Large intestine (tissue), 3 donors: ENCODE measurements around the gene CEP57. TPM values are rescaled to one million over a fixed set of nuclear protein-coding genes. Genes with fewer than 3 reads are reported as not detected.

Source experiments
- DNase-seq, 2 donors: peaks; one replicate each; pipeline versions ENCODE4 v3.0.0 to v3.0.0-alpha.2; 2013
- H3K27ac ChIP-seq: one replicate; pipeline ENCODE4 v1.5.1; 2013; ENCODE audit warnings: low read length
- H3K27me3 ChIP-seq: 2 replicates; pipeline ENCODE4 v1.6.1; 2013; ENCODE audit warnings: low read length; ENCODE audit not compliant: control insufficient read depth, insufficient read depth
- H3K36me3 ChIP-seq: 2 replicates; pipeline ENCODE4 v1.6.1; 2013; ENCODE audit warnings: low read length; ENCODE audit not compliant: control insufficient read depth, insufficient read depth
- H3K4me1 ChIP-seq: one replicate; pipeline ENCODE4 v1.6.1; 2013; ENCODE audit warnings: low read length; ENCODE audit not compliant: control insufficient read depth, insufficient read depth
- H3K4me3 ChIP-seq: one replicate; pipeline ENCODE4 v1.5.1; 2013; ENCODE audit warnings: low read length
- H3K9me3 ChIP-seq: one replicate; pipeline ENCODE4 v1.6.1; 2013; ENCODE audit warnings: mild to moderate bottlenecking, low read depth, low read length, moderate library complexity; ENCODE audit not compliant: control insufficient read depth
- WGBS: methylation state at CpG from one replicate; pipeline ENCODE4 v1.1.5; 2013; ENCODE audit warnings: low lambda C conversion rate; ENCODE audit not compliant: insufficient coverage; 5-methylcytosine and 5-hydroxymethylcytosine counted together
- polyA plus RNA-seq: library from polyadenylated mRNA; unstranded; fragments of 120-200 nt; gene quantifications from one replicate; pipeline ENCODE4 v1.2.1, GENCODE V29; 2013

CEP57 gene
- polyA plus RNA-seq, 1 donor: 80.0 TPM

DNA sequence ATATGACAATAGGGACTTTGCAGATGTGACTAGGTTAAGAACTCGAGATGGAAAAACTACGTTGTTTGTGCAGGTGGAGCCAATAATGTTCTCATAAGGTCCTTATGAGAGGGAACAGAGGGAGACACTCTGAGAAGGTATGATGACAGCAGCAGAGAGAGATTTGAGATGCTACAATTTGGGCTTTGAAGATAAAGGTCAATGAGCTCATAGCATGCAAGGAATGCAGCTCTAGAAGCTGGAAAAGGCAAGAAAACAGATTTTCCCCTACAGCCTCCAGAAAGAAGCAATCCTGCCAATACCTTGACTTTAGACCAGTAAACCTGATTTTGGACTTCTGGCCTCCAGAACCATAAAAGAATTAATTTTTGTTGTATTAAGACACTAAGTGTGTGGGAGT is 21.8 kb upstream of the CEP57 start:
- H3K27me3 ChIP-seq: no peaks in the 10 kb centered on the region
- H3K27ac ChIP-seq: no peak overlapping the region
- no peak for DNase-seq
- no peaks in the 10 kb centered on the region for H3K4me1 ChIP-seq
- H3K36me3 ChIP-seq: peaks cover 6% of the 10 kb centered on the region
- no peaks in the 10 kb centered on the region for H3K9me3 ChIP-seq
- H3K4me3 ChIP-seq: no peak overlapping the region
- WGBS: 100% methylated on average over 1 of the region's 2 CpGs

GRCh38 chr11:95776859-95777258 is 13.4 kb upstream of the CEP57 start:
- Histone ChIP-seq H3K27ac (no peak overlapping the region), H3K4me3 (no peak overlapping the region), H3K4me1 (no peaks in the 10 kb centered on the region), H3K9me3 (no peaks in the 10 kb centered on the region), H3K27me3 (no peaks in the 10 kb centered on the region), H3K36me3 (peaks cover 34% of the 10 kb centered on the region)
- no peak for DNase-seq

DNA sequence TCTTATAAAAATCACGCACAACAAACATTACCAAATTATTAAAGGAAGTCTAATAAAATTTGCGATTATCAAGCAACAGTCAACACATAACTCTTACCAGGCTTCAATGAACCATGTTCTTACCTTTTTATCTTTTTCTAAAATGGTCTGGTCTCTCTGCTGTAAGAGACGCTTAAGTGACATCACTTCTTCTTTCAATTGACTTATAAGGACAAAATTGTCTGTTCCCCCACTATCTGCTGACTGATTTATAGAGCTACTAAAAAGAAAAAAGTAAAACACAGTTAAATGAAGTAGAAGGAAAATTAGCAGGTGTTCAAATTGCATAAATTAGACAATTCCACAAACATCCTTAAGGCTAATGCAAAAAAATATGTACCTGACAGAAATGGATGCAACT is 11.6 kb upstream of the CEP57 start:
- Histone ChIP-seq H3K27ac (no peak overlapping the region), H3K9me3 (no peaks in the 10 kb centered on the region), H3K4me3 (no peak overlapping the region), H3K27me3 (no peaks in the 10 kb centered on the region), H3K4me1 (no peaks in the 10 kb centered on the region), H3K36me3 (peaks cover 42% of the 10 kb centered on the region)
- DNase-seq: no peak
- WGBS: 100% methylated on average over 3 of the region's 3 CpGs

DNA sequence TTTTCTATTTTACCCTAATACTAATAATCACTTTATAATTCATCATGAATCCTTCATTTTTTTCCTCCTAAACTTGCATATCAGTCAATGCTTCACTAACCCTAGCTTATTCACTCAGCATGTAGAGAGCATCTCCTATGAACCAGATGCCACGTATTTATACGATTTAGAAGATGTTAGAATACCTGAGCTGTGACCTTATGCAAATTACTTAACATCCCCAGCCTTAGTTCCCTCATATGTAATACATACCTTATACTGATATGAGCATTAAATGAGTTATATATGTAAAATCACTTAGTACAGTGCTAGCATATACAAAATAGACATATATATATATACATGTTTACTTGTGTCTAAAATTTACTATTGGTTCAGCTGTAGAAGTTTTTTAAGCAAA is 9.8 kb upstream of the CEP57 start:
- peaks cover 43% of the 10 kb centered on the region for H3K36me3 ChIP-seq
- no peak for DNase-seq
- H3K4me1 ChIP-seq: no peaks in the 10 kb centered on the region
- H3K4me3 ChIP-seq: no peak overlapping the region
- H3K27me3 ChIP-seq: no peaks in the 10 kb centered on the region
- H3K27ac ChIP-seq: no peak overlapping the region
- H3K9me3 ChIP-seq: no peaks in the 10 kb centered on the region
- WGBS: 80% methylated on average over 1 of the region's 2 CpGs

DNA sequence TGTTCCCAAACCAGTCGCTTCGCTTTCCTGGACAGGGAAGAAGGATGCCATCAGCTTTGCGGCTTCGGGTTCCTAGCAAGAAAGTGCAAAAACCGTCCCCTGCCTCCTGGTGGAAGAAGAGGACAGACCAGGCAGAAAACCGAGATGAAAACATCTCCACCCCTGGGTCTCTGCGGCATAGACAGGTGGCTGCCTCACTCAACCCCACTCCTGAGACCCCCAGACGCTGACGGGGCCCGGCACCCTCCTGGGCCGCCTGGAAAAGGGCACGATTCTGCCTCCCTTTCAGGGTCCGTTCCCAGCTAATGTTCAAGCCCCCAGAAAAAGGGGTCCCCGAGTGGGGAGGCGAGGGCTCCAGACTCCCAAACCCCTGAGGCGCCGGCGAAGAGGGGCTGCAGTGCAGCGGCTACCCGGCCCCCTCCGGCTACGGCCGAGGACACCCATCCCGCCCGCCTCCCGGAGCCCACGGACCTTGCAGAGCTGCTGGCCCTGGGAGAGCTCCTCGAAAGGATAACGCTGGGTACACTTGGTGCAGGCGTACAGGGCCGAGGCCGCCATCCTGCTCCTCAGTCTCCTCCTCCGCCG is 1.3 kb upstream of the CEP57 start:
- H3K4me3 ChIP-seq: peak overlapping the region; percentile 92
- peaks cover 13% of the 10 kb centered on the region for H3K4me1 ChIP-seq
- peak in 1 of 2 donors; percentile 12 for DNase-seq
- peaks cover 17% of the 10 kb centered on the region for H3K36me3 ChIP-seq
- peak overlapping the region; percentile 95 for H3K27ac ChIP-seq
- H3K9me3 ChIP-seq: no peaks in the 10 kb centered on the region
- WGBS: no CpG with 5 or more reads among the region's 34 CpGs
- no peaks in the 10 kb centered on the region for H3K27me3 ChIP-seq

GRCh38 chr11:95789506-95790122 is 684 bp upstream of the CEP57 start, which contains the start of gene FAM76B:
Gene FAM76B, minus strand, starts transcription at chr11:95789782. Its CDS starts 304 bp downstream, at chr11:95789478.
- no CpG with 5 or more reads among the region's 62 CpGs for WGBS
- peak within 1 kb of the TSS; percentile 95 for H3K27ac ChIP-seq
- DNase-seq: peak; percentile 99 to 100
- peak within 1 kb of the TSS; percentile 92 for H3K4me3 ChIP-seq
- no peaks in the 10 kb centered on the region for H3K27me3 ChIP-seq
- peaks cover 13% of the 10 kb centered on the region for H3K4me1 ChIP-seq
- no peaks in the 10 kb centered on the region for H3K9me3 ChIP-seq
- H3K36me3 ChIP-seq: peaks cover 15% of the 10 kb centered on the region

- Histone ChIP-seq H3K27me3 (no peaks in the 10 kb centered on the region), H3K27ac (peak overlapping the region; percentile 95), H3K9me3 (no peaks in the 10 kb centered on the region), H3K36me3 (peaks cover 6% of the 10 kb centered on the region), H3K4me3 (peak overlapping the region; percentile 92), H3K4me1 (peaks cover 13% of the 10 kb centered on the region)
- WGBS: 10% methylated on average over 7 of the region's 29 CpGs
- peak; percentile 63 to 87 for DNase-seq
Observed at GRCh38 chr11:95790933-95791708, 823 bp downstream of the CEP57 start.

GRCh38 chr11:95791709-95792033 is 1.4 kb downstream of the CEP57 start:
- 24% methylated on average over 8 of the region's 8 CpGs for WGBS
- H3K4me3 ChIP-seq: peak overlapping the region; percentile 92

DNA sequence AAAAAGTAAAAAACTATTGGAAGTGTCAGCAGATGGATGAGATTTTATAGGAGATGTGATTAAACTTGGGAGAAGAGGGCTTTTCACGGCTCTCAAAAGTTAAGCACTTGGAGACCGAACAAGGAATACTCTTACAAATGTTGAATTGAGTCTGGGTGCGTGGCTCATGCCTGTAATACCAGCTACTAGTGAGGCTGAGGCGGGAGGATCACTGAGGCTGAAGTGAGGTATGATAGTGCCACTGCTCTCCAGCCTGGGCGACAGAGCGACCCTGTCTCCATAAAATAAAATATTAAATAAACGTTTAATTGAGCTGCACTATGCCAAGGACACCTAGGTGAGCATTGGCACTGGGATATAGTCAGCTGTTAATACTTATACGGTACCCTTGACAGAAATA is 1.9 kb downstream of the CEP57 start:
- H3K27ac ChIP-seq: no peak overlapping the region
- H3K36me3 ChIP-seq: peaks cover 2% of the 10 kb centered on the region
- H3K4me1 ChIP-seq: peaks cover 18% of the 10 kb centered on the region
- no CpG with 5 or more reads among the region's 8 CpGs for WGBS
- no peaks in the 10 kb centered on the region for H3K27me3 ChIP-seq
- peak overlapping the region; percentile 92 for H3K4me3 ChIP-seq
- no peaks in the 10 kb centered on the region for H3K9me3 ChIP-seq
- no peak for DNase-seq

More at GRCh38 chr11:95791709-95792033, 1.4 kb downstream of the CEP57 start:
- Histone ChIP-seq H3K36me3 (peaks cover 5% of the 10 kb centered on the region), H3K27me3 (no peaks in the 10 kb centered on the region), H3K27ac (peak overlapping the region; percentile 95), H3K4me1 (peaks cover 16% of the 10 kb centered on the region), H3K9me3 (no peaks in the 10 kb centered on the region)
- no peak for DNase-seq

DNA sequence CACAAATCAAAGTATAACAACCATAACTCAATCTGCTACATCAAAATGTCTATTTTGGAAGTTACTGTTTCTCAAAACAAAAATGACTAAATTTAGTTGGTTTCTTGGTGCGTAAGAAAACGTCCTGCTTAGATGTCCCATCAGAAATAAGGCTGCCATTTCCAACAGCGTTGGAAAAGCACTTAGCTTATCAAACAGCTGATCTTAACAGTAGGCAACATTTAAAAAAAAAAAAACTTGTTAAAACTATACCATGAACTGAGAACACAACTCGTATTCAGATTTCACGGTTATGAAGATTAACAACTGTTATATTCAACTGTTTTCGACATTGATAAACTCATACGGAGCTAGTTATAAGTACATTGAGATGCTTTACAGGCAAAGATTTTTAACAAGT is 2.4 kb downstream of the CEP57 start:
- DNase-seq: no peak
- H3K36me3 ChIP-seq: no peaks in the 10 kb centered on the region
- H3K9me3 ChIP-seq: no peaks in the 10 kb centered on the region
- H3K4me1 ChIP-seq: peaks cover 18% of the 10 kb centered on the region
- 96% methylated on average over 4 of the region's 7 CpGs for WGBS
- no peak overlapping the region for H3K4me3 ChIP-seq
- H3K27ac ChIP-seq: no peak overlapping the region
- H3K27me3 ChIP-seq: no peaks in the 10 kb centered on the region
